Measurements from ENCODE around the gene KLK6.
"Not testable (repeated sequence)": the region's sequence is repeated elsewhere in the genome, so short reads cannot be mapped to it uniquely, and the experiment has no call there.

Gene KLK6

GRCh38 chr19:50984416-50984815 lies 15.0 kb upstream of the KLK6 start:
- not testable (repeated sequence) for DNase-seq

- DNase-seq = no peak
These were observed 14.4 kb upstream of the KLK6 start, which contains the start of gene KLK7 for GRCh38 chr19:50983625-50984292. Gene KLK7 (minus strand): TSS chr19:50983917. CDS start chr19:50982399, 1,518 bp downstream.

- no peak for DNase-seq
These were observed 12.8 kb upstream of the KLK6 start for GRCh38 chr19:50982186-50982585.

- DNase-seq = no peak
These were observed 12.3 kb upstream of the KLK6 start for GRCh38 chr19:50981587-50982146.

- DNase-seq = no peak
These were observed 10.8 kb upstream of the KLK6 start for GRCh38 chr19:50980208-50980607.

GRCh38 chr19:50979758-50980157 lies 10.4 kb upstream of the KLK6 start:
- no peak for DNase-seq

- no peak for DNase-seq
These were observed 9.5 kb upstream of the KLK6 start for GRCh38 chr19:50978772-50979390.

- DNase-seq = no peak
These were observed 8.2 kb upstream of the KLK6 start for GRCh38 chr19:50977626-50978025.

- DNase-seq = no peak
These were observed 6.4 kb upstream of the KLK6 start for GRCh38 chr19:50975766-50976165.

- DNase-seq = no peak
These were observed 5.5 kb upstream of the KLK6 start for GRCh38 chr19:50974702-50975556.

GRCh38 chr19:50972795-50973376 lies 3.5 kb upstream of the KLK6 start:
- DNase-seq = no peak

- not testable (repeated sequence) for DNase-seq
These were observed 419 bp upstream of the KLK6 start for GRCh38 chr19:50969810-50970209.

- DNase-seq = no peak
These were observed 527 bp downstream of the KLK6 start for GRCh38 chr19:50968716-50969412.

GRCh38 chr19:50967929-50968715 lies 1.3 kb downstream of the KLK6 start:
- DNase-seq = no peak

GRCh38 chr19:50964266-50964665 lies 5.1 kb downstream of the KLK6 start:
- DNase-seq = no peak

- DNase-seq = no peak
These were observed 6.0 kb downstream of the KLK6 start for GRCh38 chr19:50963381-50963780.

GRCh38 chr19:50962245-50962644 lies 7.1 kb downstream of the KLK6 start:
- DNase-seq = no peak

- DNase-seq = no peak
These were observed 9.5 kb downstream of the KLK6 start for GRCh38 chr19:50959731-50960500.

- DNase-seq = no peak
These were observed 11.8 kb downstream of the KLK6 start for GRCh38 chr19:50957587-50957986.

GRCh38 chr19:50952910-50953309 lies 16.5 kb downstream of the KLK6 start, which contains the start of gene KLK5:
Gene KLK5 (minus strand): TSS chr19:50953038. CDS start chr19:50952657, 381 bp downstream.
- no peak for DNase-seq

GRCh38 chr19:50949861-50950260 lies 19.5 kb downstream of the KLK6 start:
- no peak for DNase-seq

Data from NCI-H2171 treated with DMSO at 0.1 percent for 48 hours (cell line).